Body of pancreas (tissue), 4 donors: Measurements from ENCODE around the gene TTC28.

ENCODE experiments used
- CTCF ChIP-seq, 7 experiments: fragments of 450-650 bp in 4 of 7; fragments of 200-600 bp in 3 of 7; sonication (generic) in 3 of 7; IDR thresholded peaks; one replicate each; pipeline ENCODE4 v1.5.1; 2016 to 2019; ENCODE audit warnings: antibody characterized with exemption in 7 of 7
- POLR2A ChIP-seq, 3 donors: fragments of 450-650 bp; IDR thresholded peaks; one replicate each; pipeline ENCODE4 v1.6.1; 2016; ENCODE audit warnings: antibody characterized with exemption in 3 of 3, mild to moderate bottlenecking in 2 of 3

- TF ChIP-seq POLR2A (IDR thresholded peaks at IDR 0.05) (no peak), CTCF (IDR thresholded peaks at IDR 0.05) (no peak)
Measured at GRCh38 chr22:28006271-28006670, 673.4 kb downstream of the TTC28 start.
